H1 (cell line): ENCODE data around the gene ELL. TPM values are rescaled to one million over a fixed set of nuclear protein-coding genes. Genes with fewer than 3 reads are reported as not detected.

Experiments
- CTCF ChIA-PET: fragments of 300-600 bp; sonication (Branson Sonifier 250); formaldehyde crosslinking; loops from one replicate; lab custom pipeline; 2021; ENCODE audit not compliant: partially characterized antibody; lab: Charles Lee
- POLR2A ChIA-PET: fragments of 300-600 bp; sonication (Branson Sonifier 250); formaldehyde crosslinking; loops from one replicate; lab custom pipeline; 2021; ENCODE audit warnings: inconsistent platforms; ENCODE audit not compliant: partially characterized antibody; lab: Charles Lee
- DNase-seq, 2 experiments: peaks; one replicate each; pipeline versions ENCODE4 v3.0.0 to v3.0.0-alpha.2; 2010 to 2022; ENCODE audit warnings: low spot score in 2 of 2, low read depth in 1 of 2, mixed read lengths in 1 of 2
- FAIRE-seq: peaks from 2 replicates; lab custom pipeline; 2011; peaks lifted over from hg19 to GRCh38; lab: Jason Lieb, UNC
- H2AFZ ChIP-seq: 2 replicates; pipeline ENCODE4 v1.8.1; 2012; ENCODE audit warnings: low read length, inconsistent platforms
- H2AK5ac ChIP-seq: 2 replicates; pipeline ENCODE4 v1.6.1; 2013; ENCODE audit warnings: low read depth, low read length
- H2BK120ac ChIP-seq: replicated peaks from 2 replicates; pipeline ENCODE3; 2013; ENCODE audit warnings: low read depth, low read length, inconsistent platforms
- H2BK12ac ChIP-seq: 2 replicates; pipeline ENCODE4 v1.6.1; 2013; ENCODE audit warnings: low read depth, low read length
- H2BK15ac ChIP-seq: 2 replicates; pipeline ENCODE4 v1.6.1; 2013; ENCODE audit warnings: low read length
- H2BK20ac ChIP-seq: 2 replicates; pipeline ENCODE4 v1.6.1; 2013; ENCODE audit warnings: low read length
- H2BK5ac ChIP-seq: 2 replicates; pipeline ENCODE4 v1.6.1; 2013; ENCODE audit warnings: low read depth, low read length
- H3K14ac ChIP-seq: 2 replicates; pipeline ENCODE4 v1.6.1; 2013; ENCODE audit warnings: inconsistent platforms; ENCODE audit not compliant: insufficient read length
- H3K18ac ChIP-seq: 2 replicates; pipeline ENCODE4 v1.6.1; 2013; ENCODE audit warnings: low read length; ENCODE audit errors: extremely low read depth
- H3K23ac ChIP-seq: 2 replicates; pipeline ENCODE4 v1.6.1; 2013; ENCODE audit warnings: inconsistent platforms; ENCODE audit not compliant: insufficient read length
- H3K23me2 ChIP-seq: 2 replicates; pipeline ENCODE4 v1.6.1; 2013; ENCODE audit warnings: low read depth, low read length
- H3K27ac ChIP-seq: 2 replicates; pipeline ENCODE4 v1.6.1; 2011; ENCODE audit warnings: low read depth, low read length, inconsistent platforms
- H3K27me3 ChIP-seq, 4 experiments: replicated peaks in 1 of 4; 1 replicate in 1 of 4; 2 replicates in 3 of 4; pipeline versions ENCODE4 v1.6.1 to v1.8.1; 2011 to 2013; ENCODE audit warnings: low read length in 3 of 4, mild to moderate bottlenecking in 3 of 4, inconsistent platforms in 2 of 4, mixed read lengths in 2 of 4, moderate library complexity in 1 of 4; ENCODE audit not compliant: control insufficient read depth in 3 of 4, insufficient read depth in 3 of 4; ENCODE audit errors: extremely low read depth in 1 of 4
- H3K36me3 ChIP-seq, 4 experiments: 2 replicates each; pipeline versions ENCODE4 v1.6.1 to v1.8.1; 2011 to 2013; ENCODE audit warnings: mild to moderate bottlenecking in 4 of 4, low read length in 3 of 4, moderate library complexity in 2 of 4, control low read depth in 1 of 4, inconsistent platforms in 1 of 4; ENCODE audit not compliant: insufficient read depth in 4 of 4, control insufficient read depth in 2 of 4
- H3K4ac ChIP-seq: replicated peaks from 2 replicates; pipeline ENCODE3; 2013; ENCODE audit warnings: low read length, low read depth, mixed read lengths, inconsistent platforms; ENCODE audit not compliant: insufficient read length
- H3K4me1 ChIP-seq, 4 experiments: replicated peaks in 1 of 4; 1 replicate in 1 of 4; 2 replicates in 3 of 4; pipeline versions ENCODE4 v1.6.1 to v1.8.1; 2011 to 2013; ENCODE audit warnings: low read length in 3 of 4, inconsistent platforms in 2 of 4, mixed read lengths in 1 of 4; ENCODE audit not compliant: insufficient read depth in 4 of 4, control insufficient read depth in 3 of 4
- H3K4me2 ChIP-seq, 2 experiments: 2 replicates each; pipeline versions ENCODE4 v1.6.1 to v1.8.1; 2011 to 2013; ENCODE audit warnings: low read depth in 2 of 2, low read length in 2 of 2, control low read depth in 1 of 2, inconsistent platforms in 1 of 2, mild to moderate bottlenecking in 1 of 2; ENCODE audit not compliant: insufficient read depth in 1 of 2
- H3K4me3 ChIP-seq, 4 experiments: fragments of 200-600, 300-600 bp in 1 of 4; sonication (generic), shearing (Covaris generic), sonication (Bioruptor Twin) in 1 of 4; 2 replicates each; pipeline versions ENCODE4 v1.5.1 to v1.8.1; 2011 to 2016; ENCODE audit warnings: low read length in 4 of 4, low read depth in 3 of 4, control low read depth in 2 of 4, inconsistent platforms in 2 of 4, mild to moderate bottlenecking in 2 of 4, mixed read lengths in 1 of 4, moderate library complexity in 1 of 4; ENCODE audit not compliant: insufficient read depth in 2 of 4; ENCODE audit errors: extremely low read depth in 1 of 4
- H3K56ac ChIP-seq: replicated peaks from 2 replicates; pipeline ENCODE3; 2013; ENCODE audit warnings: low read depth, mild to moderate bottlenecking, mixed read lengths, low read length, inconsistent platforms; ENCODE audit not compliant: insufficient read length
- H3K79me1 ChIP-seq: 2 replicates; pipeline ENCODE4 v1.6.1; 2013; ENCODE audit warnings: low read depth, low read length, control low read depth
- H3K79me2 ChIP-seq, 2 experiments: 2 replicates each; pipeline versions ENCODE4 v1.6.1 to v1.8.1; 2012 to 2013; ENCODE audit warnings: low read length in 2 of 2, mild to moderate bottlenecking in 2 of 2, inconsistent platforms in 1 of 2; ENCODE audit not compliant: insufficient read depth in 2 of 2, control insufficient read depth in 1 of 2
- H3K9ac ChIP-seq, 4 experiments: replicated peaks in 1 of 4; 1 replicate in 1 of 4; 2 replicates in 3 of 4; pipeline versions ENCODE4 v1.6.1 to v1.8.1; 2011 to 2013; ENCODE audit warnings: low read depth in 3 of 4, low read length in 3 of 4, control low read depth in 2 of 4, mild to moderate bottlenecking in 2 of 4, moderate library complexity in 2 of 4, inconsistent platforms in 1 of 4; ENCODE audit errors: extremely low read depth in 1 of 4
- H3K9me3 ChIP-seq, 2 experiments: 2 replicates each; pipeline versions ENCODE4 v1.6.1 to v1.8.1; 2012 to 2013; ENCODE audit warnings: mild to moderate bottlenecking in 2 of 2, moderate library complexity in 2 of 2, control low read depth in 1 of 2, inconsistent platforms in 1 of 2, low read depth in 1 of 2, low read length in 1 of 2, mixed read lengths in 1 of 2; ENCODE audit not compliant: insufficient read depth in 2 of 2
- H4K20me1 ChIP-seq, 2 experiments: replicated peaks in 1 of 2; 2 replicates each; pipeline versions ENCODE3 to v1.8.1; 2011 to 2013; ENCODE audit warnings: inconsistent platforms in 2 of 2, low read length in 2 of 2, mild to moderate bottlenecking in 1 of 2; ENCODE audit not compliant: insufficient read depth in 2 of 2, control insufficient read depth in 1 of 2
- H4K5ac ChIP-seq: 2 replicates; pipeline ENCODE4 v1.6.1; 2013; ENCODE audit warnings: low read length, low read depth, mixed read lengths, inconsistent platforms; ENCODE audit not compliant: insufficient read length
- H4K8ac ChIP-seq: 2 replicates; pipeline ENCODE4 v1.8.0; 2013; ENCODE audit warnings: mild to moderate bottlenecking, moderate library complexity, low read length, inconsistent platforms; ENCODE audit not compliant: insufficient read depth; ENCODE audit errors: extremely low read depth
- H4K91ac ChIP-seq: replicated peaks from 2 replicates; pipeline ENCODE3; 2013; ENCODE audit warnings: low read length, mixed read lengths, inconsistent platforms; ENCODE audit not compliant: insufficient read length
- SIN3A ChIP-seq, 2 experiments: IDR thresholded peaks in 1 of 2; conservative IDR thresholded peaks in 1 of 2; 2 replicates each; pipeline ENCODE4 v1.6.1; 2011 to 2012; ENCODE audit warnings: low read length in 2 of 2, improper control_type of control experiment in 1 of 2, low read depth in 1 of 2, mild to moderate bottlenecking in 1 of 2
- SP4 ChIP-seq: IDR thresholded peaks from 2 replicates; pipeline ENCODE4 v1.6.1; 2012; ENCODE audit warnings: low read length, inconsistent platforms
- WGBS, 2 experiments: shearing (Covaris generic) in 1 of 2; methylation state at CpG; one replicate each; pipeline versions ENCODE4 v1.1.6 to v1.1.7; 2013 to 2015; ENCODE audit warnings: low lambda C conversion rate in 2 of 2, mixed read lengths in 2 of 2, inconsistent platforms in 1 of 2, low coverage in 1 of 2, missing lambda C conversion rate in 1 of 2; ENCODE audit not compliant: insufficient replicate concordance in 2 of 2, insufficient coverage in 1 of 2, insufficient read length in 1 of 2; ENCODE audit errors: extremely low coverage in 1 of 2, missing lambda C conversion rate in 1 of 2; 5-methylcytosine and 5-hydroxymethylcytosine counted together
- polyA plus RNA-seq, 7 experiments: library from polyadenylated mRNA; depleted of rRNA in 3 of 7; stranded (reverse) in 5 of 7; unstranded in 2 of 7; fragments of >200 nt in 5 of 7; fragments of 200-250 nt in 2 of 7; gene quantifications; 1 replicate in 5 of 7; 2 replicates in 1 of 7; 4 replicates in 1 of 7; pipeline versions ENCODE4 v1.2.1 to v1.2.3, GENCODE V29; 2011 to 2013; ENCODE audit warnings: missing spikeins in 2 of 7, mixed read lengths in 2 of 7
- total RNA-seq: library from RNA; stranded (reverse); fragmentation: NEBNext Ultra II Directional; extraction: Animal tissue kit (Norgen Biotek cat#: 25700); gene quantifications from 2 replicates; pipeline ENCODE4 v1.2.1, GENCODE V29; 2021

ELL gene
- total and polyA plus RNA-seq, 2 of the 8 experiments (the other 6 are each of a cell fraction or from before 2014, with no cell fraction given): 5.2 to 10.5 TPM

GRCh38 chr19:18566953-18567352 is 45.1 kb upstream of the ELL start:
- H3K4me2 ChIP-seq: no peak overlapping the region
- H3K23me2 ChIP-seq: peaks cover 2% of the 10 kb centered on the region; the same call in 1 of the 2 replicates
- no peak overlapping the region for H3K56ac ChIP-seq
- H3K4me3 ChIP-seq: no peak overlapping the region
- H2BK120ac ChIP-seq: no peak overlapping the region
- no peak overlapping the region for H2AFZ ChIP-seq
- H3K9me3 ChIP-seq: no peaks in the 10 kb centered on the region
- H2BK15ac ChIP-seq: no peak overlapping the region
- POLR2A ChIA-PET: interaction anchor here (1.1 to 2.5 kb wide), 5 partner anchors 10 to 23 kb away, joined by 3 to 11 read pairs (median 4); partner anchors contain the start of gene REX1BD
- DNase-seq (no peak), FAIRE-seq (no peak)
- no peak overlapping the region for H4K8ac ChIP-seq
- peaks cover under 1 to 2% of the 10 kb centered on the region in 2 experiments; a peak in 3 of 4 replicates for H3K79me2 ChIP-seq
- H2BK5ac ChIP-seq: no peak overlapping the region
- no peak overlapping the region for H2BK12ac ChIP-seq
- peaks cover 0 to 2% of the 10 kb centered on the region in 2 experiments for H4K20me1 ChIP-seq
- H4K91ac ChIP-seq: no peak overlapping the region
- TF ChIP-seq SP4 (no peak), SIN3A (conservative IDR thresholded peaks at IDR 0.05 in 1 of 2, IDR thresholded peaks at IDR 0.05 in 1 of 2; ENCODE audit: low read depth in 1 of 2, low read length in 2 of 2) (no peak)
- H3K4ac ChIP-seq: no peak overlapping the region
- H3K18ac ChIP-seq: no peak overlapping the region
- H2AK5ac ChIP-seq: no peak overlapping the region
- 94% methylated on average over 8 of the region's 8 CpGs; no CpG with 5 or more reads in 1 of the 2 experiments for WGBS, 2 experiments
- H3K27ac ChIP-seq: no peak overlapping the region
- no peak overlapping the region for H2BK20ac ChIP-seq
- H3K27me3 ChIP-seq: no peaks in the 10 kb centered on the region
- no peaks in the 10 kb centered on the region for H3K79me1 ChIP-seq
- H3K23ac ChIP-seq: no peak overlapping the region
- no peak overlapping the region for H3K9ac ChIP-seq
- CTCF ChIA-PET: interaction anchor here (1.0 to 1.8 kb wide), 3 partner anchors 9 to 113 kb away, joined by 5 to 6 read pairs (median 5); partner anchors contain the start of gene KXD1
- no peak overlapping the region for H4K5ac ChIP-seq
- peaks cover 17 to 47% (median 35%) of the 10 kb centered on the region in 4 experiments for H3K36me3 ChIP-seq
- H3K4me1 ChIP-seq: no peaks in the 10 kb centered on the region
- no peak overlapping the region for H3K14ac ChIP-seq
